ENCODE results near the gene MTRF1L. TPM values are rescaled to one million over a fixed set of nuclear protein-coding genes. Genes with fewer than 3 reads are reported as not detected.

Gene MTRF1L
- polyA plus RNA-seq, 1 of the 3 experiments (the other 2 are of a cell fraction), result 7.7 TPM

DNA sequence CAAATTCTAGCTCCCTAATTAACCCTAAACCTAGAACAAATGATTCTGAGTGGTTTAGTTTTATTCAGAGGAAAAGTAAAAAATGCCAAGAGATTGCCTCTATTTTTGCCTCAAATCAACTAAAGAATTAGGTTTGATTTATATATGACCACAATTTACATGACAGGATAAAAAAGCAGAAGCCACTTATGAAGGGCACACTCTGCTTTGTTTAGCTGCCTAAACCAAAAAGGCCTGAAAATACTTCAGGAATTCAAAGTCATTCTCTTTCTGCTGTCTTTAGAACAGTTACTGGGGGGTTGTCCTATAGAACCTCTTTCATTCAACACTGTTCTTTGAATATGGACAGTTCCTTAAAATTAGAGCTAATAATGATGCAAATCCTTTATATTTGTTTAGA lies 25.0 kb downstream of the MTRF1L start:
- Histone ChIP-seq H3K79me2 (ENCODE audit: insufficient read depth) (peaks cover 100% of the 10 kb centered on the region), H3K27me3 (ENCODE audit: insufficient read depth) (no peaks in the 10 kb centered on the region), H3K9me3 (no peaks in the 10 kb centered on the region), H3K9ac (peak overlapping the region; percentile 40; the same call in 1 of the 2 replicates), H3K4me1 (ENCODE audit: control insufficient read depth in 1 of 2, insufficient read depth in 2 of 2, low read depth in 1 of 2, low read length in 1 of 2) (peaks cover 19 to 24% of the 10 kb centered on the region in 2 experiments; a peak in 3 of 4 replicates), H3K4me2 (peak overlapping the region; percentile 55; the same call in 1 of the 2 replicates), H2AFZ (ENCODE audit: low read depth) (no peak overlapping the region), H3K4me3 (ENCODE audit: low read depth in 2 of 2, low read length in 1 of 2) (no peak overlapping the region), H3K36me3 (replicated peaks in 1 of 2; ENCODE audit: control insufficient read depth in 1 of 2, insufficient read depth in 2 of 2, low read length in 1 of 2) (peaks cover 37 to 45% of the 10 kb centered on the region in 2 experiments), H3K27ac (ENCODE audit: low read depth in 2 of 2, low read length in 1 of 2) (peak overlapping the region; percentile 53 to 55), H4K20me1 (ENCODE audit: insufficient read depth) (peaks cover 70% of the 10 kb centered on the region), H3K9me2 (no peaks in the 10 kb centered on the region), H3F3A (replicated peaks; ENCODE audit: insufficient read depth) (peaks cover 24% of the 10 kb centered on the region)
- DNase-seq, result no peak
- CTCF ChIA-PET, result interaction anchor here (0.7 to 2.3 kb wide), 2 partner anchors 23 to 80 kb away, joined by 3 to 10 read pairs; no protein-coding TSS in a partner anchor
- POLR2A ChIA-PET, result no interaction called here
- TF ChIP-seq FOSL2 (IDR thresholded peaks at IDR 0.05; ENCODE audit: borderline replicate concordance, low read depth), result no peak
- TF ChIP-seq RAD21 (IDR thresholded peaks at IDR 0.05; ENCODE audit: low read length), result no peak
- no peak for TF ChIP-seq NRF1 (IDR thresholded peaks at IDR 0.05; ENCODE audit: low read depth, low read length)
- no peak for TF ChIP-seq TCF12 (IDR thresholded peaks at IDR 0.05)
- no peak for TF ChIP-seq RXRA (IDR thresholded peaks at IDR 0.05; ENCODE audit: borderline replicate concordance, low read depth)
- TF ChIP-seq TEAD4 (IDR thresholded peaks at IDR 0.05; ENCODE audit: borderline replicate concordance, insufficient read depth), result no peak
- TF ChIP-seq RCOR1 (IDR thresholded peaks at IDR 0.05; ENCODE audit: low read length), result no peak
- TF ChIP-seq FOXM1 (IDR thresholded peaks at IDR 0.05; ENCODE audit: low read depth), result no peak
- no peak for TF ChIP-seq MEF2A (IDR thresholded peaks at IDR 0.05; ENCODE audit: borderline replicate concordance, low read depth)
- TF ChIP-seq GABPA (IDR thresholded peaks at IDR 0.05; ENCODE audit: low read depth), result no peak
- TF ChIP-seq, protein P1, sequence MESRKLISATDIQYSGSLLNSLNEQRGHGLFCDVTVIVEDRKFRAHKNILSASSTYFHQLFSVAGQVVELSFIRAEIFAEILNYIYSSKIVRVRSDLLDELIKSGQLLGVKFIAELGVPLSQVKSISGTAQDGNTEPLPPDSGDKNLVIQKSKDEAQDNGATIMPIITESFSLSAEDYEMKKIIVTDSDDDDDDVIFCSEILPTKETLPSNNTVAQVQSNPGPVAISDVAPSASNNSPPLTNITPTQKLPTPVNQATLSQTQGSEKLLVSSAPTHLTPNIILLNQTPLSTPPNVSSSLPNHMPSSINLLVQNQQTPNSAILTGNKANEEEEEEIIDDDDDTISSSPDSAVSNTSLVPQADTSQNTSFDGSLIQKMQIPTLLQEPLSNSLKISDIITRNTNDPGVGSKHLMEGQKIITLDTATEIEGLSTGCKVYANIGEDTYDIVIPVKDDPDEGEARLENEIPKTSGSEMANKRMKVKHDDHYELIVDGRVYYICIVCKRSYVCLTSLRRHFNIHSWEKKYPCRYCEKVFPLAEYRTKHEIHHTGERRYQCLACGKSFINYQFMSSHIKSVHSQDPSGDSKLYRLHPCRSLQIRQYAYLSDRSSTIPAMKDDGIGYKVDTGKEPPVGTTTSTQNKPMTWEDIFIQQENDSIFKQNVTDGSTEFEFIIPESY (IDR thresholded peaks at IDR 0.05; ENCODE audit: borderline replicate concordance, low read depth), result no peak
- TF ChIP-seq, protein P2, sequence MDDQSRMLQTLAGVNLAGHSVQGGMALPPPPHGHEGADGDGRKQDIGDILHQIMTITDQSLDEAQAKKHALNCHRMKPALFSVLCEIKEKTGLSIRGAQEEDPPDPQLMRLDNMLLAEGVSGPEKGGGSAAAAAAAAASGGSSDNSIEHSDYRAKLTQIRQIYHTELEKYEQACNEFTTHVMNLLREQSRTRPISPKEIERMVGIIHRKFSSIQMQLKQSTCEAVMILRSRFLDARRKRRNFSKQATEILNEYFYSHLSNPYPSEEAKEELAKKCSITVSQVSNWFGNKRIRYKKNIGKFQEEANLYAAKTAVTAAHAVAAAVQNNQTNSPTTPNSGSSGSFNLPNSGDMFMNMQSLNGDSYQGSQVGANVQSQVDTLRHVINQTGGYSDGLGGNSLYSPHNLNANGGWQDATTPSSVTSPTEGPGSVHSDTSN (IDR thresholded peaks at IDR 0.05), result no peak
- no peak for TF ChIP-seq EZH2phosphoT487 (IDR thresholded peaks at IDR 0.05; ENCODE audit: borderline replicate concordance, low read depth)
- TF ChIP-seq, protein P3, sequence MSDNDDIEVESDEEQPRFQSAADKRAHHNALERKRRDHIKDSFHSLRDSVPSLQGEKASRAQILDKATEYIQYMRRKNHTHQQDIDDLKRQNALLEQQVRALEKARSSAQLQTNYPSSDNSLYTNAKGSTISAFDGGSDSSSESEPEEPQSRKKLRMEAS (IDR thresholded peaks at IDR 0.05; ENCODE audit: low read depth), result no peak
- TF ChIP-seq CHD2 (IDR thresholded peaks at IDR 0.05; ENCODE audit: low read length, partially characterized antibody), result no peak
- TF ChIP-seq FOXJ3 (CRISPR knock-in tag; IDR thresholded peaks at IDR 0.05), result no peak
- TF ChIP-seq, protein P4, sequence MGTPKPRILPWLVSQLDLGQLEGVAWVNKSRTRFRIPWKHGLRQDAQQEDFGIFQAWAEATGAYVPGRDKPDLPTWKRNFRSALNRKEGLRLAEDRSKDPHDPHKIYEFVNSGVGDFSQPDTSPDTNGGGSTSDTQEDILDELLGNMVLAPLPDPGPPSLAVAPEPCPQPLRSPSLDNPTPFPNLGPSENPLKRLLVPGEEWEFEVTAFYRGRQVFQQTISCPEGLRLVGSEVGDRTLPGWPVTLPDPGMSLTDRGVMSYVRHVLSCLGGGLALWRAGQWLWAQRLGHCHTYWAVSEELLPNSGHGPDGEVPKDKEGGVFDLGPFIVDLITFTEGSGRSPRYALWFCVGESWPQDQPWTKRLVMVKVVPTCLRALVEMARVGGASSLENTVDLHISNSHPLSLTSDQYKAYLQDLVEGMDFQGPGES (IDR thresholded peaks at IDR 0.05; ENCODE audit: low read depth, low read length), result no peak
- no peak for TF ChIP-seq YY1 (IDR thresholded peaks at IDR 0.05; ENCODE audit: low read depth)
- no peak for TF ChIP-seq SIN3A (IDR thresholded peaks at IDR 0.05; ENCODE audit: borderline replicate concordance, low read depth, low read length)
- no peak for TF ChIP-seq TAF1 (IDR thresholded peaks at IDR 0.05; ENCODE audit: borderline replicate concordance, low read depth, low read length)

Measured in SK-N-SH (cell line).